Hepatocyte (in vitro differentiated cells): Measurements from ENCODE around the gene MYO5A. TPM values are rescaled to one million over a fixed set of nuclear protein-coding genes. Genes with fewer than 3 reads are reported as not detected.

Experiments used
- DNase-seq: peaks from one replicate; pipeline ENCODE4 v3.0.0-alpha.2; 2016; ENCODE audit warnings: low spot score
- H2AFZ ChIP-seq: fragments of 200-600 bp; sonication (generic); 2 replicates; pipeline ENCODE4 v1.6.0; 2016; ENCODE audit warnings: antibody characterized with exemption, mild to moderate bottlenecking
- H3K27ac ChIP-seq: fragments of 200-600 bp; sonication (generic); 2 replicates; pipeline ENCODE4 v1.5.1; 2016; ENCODE audit warnings: mild to moderate bottlenecking
- H3K27me3 ChIP-seq: fragments of 200-600 bp; sonication (generic); 2 replicates; pipeline ENCODE4 v1.6.1; 2016
- H3K36me3 ChIP-seq: fragments of 200-600 bp; sonication (generic); replicated peaks from 2 replicates; pipeline ENCODE4 v1.5.1; 2016; ENCODE audit warnings: low read depth; ENCODE audit not compliant: insufficient read depth
- H3K4me1 ChIP-seq: fragments of 200-600 bp; sonication (generic); 2 replicates; pipeline ENCODE4 v1.5.1; 2016; ENCODE audit warnings: mild to moderate bottlenecking, moderate library complexity; ENCODE audit not compliant: insufficient read depth
- H3K4me2 ChIP-seq: fragments of 200-600 bp; sonication (generic); 2 replicates; pipeline ENCODE4 v1.6.0; 2016
- H3K4me3 ChIP-seq: fragments of 200-600 bp; sonication (generic); 2 replicates; pipeline ENCODE4 v1.5.1; 2016; ENCODE audit warnings: mild to moderate bottlenecking
- H3K79me2 ChIP-seq: fragments of 200-600 bp; sonication (generic); 2 replicates; pipeline ENCODE4 v1.6.0; 2017; ENCODE audit warnings: mild to moderate bottlenecking
- H3K9me2 ChIP-seq: fragments of 200-600 bp; sonication (generic); replicated peaks from 2 replicates; pipeline ENCODE4 v1.6.0; 2017; ENCODE audit warnings: mild to moderate bottlenecking; ENCODE audit not compliant: insufficient read depth
- H3K9me3 ChIP-seq: fragments of 200-600 bp; sonication (generic); 2 replicates; pipeline ENCODE4 v1.5.1; 2016; ENCODE audit warnings: low read depth, mild to moderate bottlenecking
- H4K20me1 ChIP-seq: fragments of 200-600 bp; sonication (generic); 2 replicates; pipeline ENCODE4 v1.6.0; 2016; ENCODE audit warnings: mild to moderate bottlenecking; ENCODE audit not compliant: insufficient read depth, poor library complexity, severe bottlenecking
- EZH2 ChIP-seq: fragments of 200-600 bp; sonication (generic); IDR thresholded peaks from 2 replicates; pipeline ENCODE4 v1.6.1; 2016; ENCODE audit warnings: antibody characterized with exemption, mild to moderate bottlenecking, borderline replicate concordance
- EZH2phosphoT487 ChIP-seq: fragments of 200-600 bp; sonication (generic); IDR thresholded peaks from one replicate; pipeline ENCODE4 v1.6.1; 2018; ENCODE audit warnings: antibody characterized with exemption, mild to moderate bottlenecking, low read depth, moderate library complexity; ENCODE audit not compliant: unreplicated experiment, severe bottlenecking
- WGBS: methylation state at CpG from one replicate; pipeline ENCODE4 v1.1.6; 2016; ENCODE audit warnings: low lambda C conversion rate; ENCODE audit errors: missing lambda C conversion rate; 5-methylcytosine and 5-hydroxymethylcytosine counted together
- polyA plus RNA-seq: library from polyadenylated mRNA; unstranded; fragments of >200 nt; fragmentation: Nextera tagmentation; extraction: Ambion mirVana; gene quantifications from 2 replicates; pipeline ENCODE4 v1.2.1, GENCODE V29; 2016
- total RNA-seq: library from RNA; depleted of rRNA; stranded (reverse); fragments of >200 nt; gene quantifications from 2 replicates; pipeline ENCODE4 v1.2.3, GENCODE V29; 2014
- TF ChIP-seq, protein P1 (sequence below): fragments of 200-600 bp; sonication (generic); IDR thresholded peaks from 2 replicates; pipeline ENCODE4 v1.5.1; 2016; ENCODE audit warnings: antibody characterized with exemption, mild to moderate bottlenecking; ENCODE audit not compliant: poor library complexity

Gene MYO5A
- total and polyA plus RNA-seq, 2 experiments from 2014 or later, result 3.7 to 14.8 TPM

- 91% methylated on average over 6 of the region's 6 CpGs for WGBS
- Histone ChIP-seq H2AFZ (no peak overlapping the region), H3K4me1 (no peaks in the 10 kb centered on the region), H3K4me2 (no peak overlapping the region), H3K36me3 (no peaks in the 10 kb centered on the region), H3K27me3 (no peaks in the 10 kb centered on the region), H3K9me3 (no peaks in the 10 kb centered on the region), H3K79me2 (no peaks in the 10 kb centered on the region), H4K20me1 (no peaks in the 10 kb centered on the region), H3K9me2 (no peaks in the 10 kb centered on the region), H3K27ac (no peak overlapping the region), H3K4me3 (no peak overlapping the region)
- TF ChIP-seq, protein P1, sequence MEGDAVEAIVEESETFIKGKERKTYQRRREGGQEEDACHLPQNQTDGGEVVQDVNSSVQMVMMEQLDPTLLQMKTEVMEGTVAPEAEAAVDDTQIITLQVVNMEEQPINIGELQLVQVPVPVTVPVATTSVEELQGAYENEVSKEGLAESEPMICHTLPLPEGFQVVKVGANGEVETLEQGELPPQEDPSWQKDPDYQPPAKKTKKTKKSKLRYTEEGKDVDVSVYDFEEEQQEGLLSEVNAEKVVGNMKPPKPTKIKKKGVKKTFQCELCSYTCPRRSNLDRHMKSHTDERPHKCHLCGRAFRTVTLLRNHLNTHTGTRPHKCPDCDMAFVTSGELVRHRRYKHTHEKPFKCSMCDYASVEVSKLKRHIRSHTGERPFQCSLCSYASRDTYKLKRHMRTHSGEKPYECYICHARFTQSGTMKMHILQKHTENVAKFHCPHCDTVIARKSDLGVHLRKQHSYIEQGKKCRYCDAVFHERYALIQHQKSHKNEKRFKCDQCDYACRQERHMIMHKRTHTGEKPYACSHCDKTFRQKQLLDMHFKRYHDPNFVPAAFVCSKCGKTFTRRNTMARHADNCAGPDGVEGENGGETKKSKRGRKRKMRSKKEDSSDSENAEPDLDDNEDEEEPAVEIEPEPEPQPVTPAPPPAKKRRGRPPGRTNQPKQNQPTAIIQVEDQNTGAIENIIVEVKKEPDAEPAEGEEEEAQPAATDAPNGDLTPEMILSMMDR, result no peak
- TF ChIP-seq EZH2phosphoT487, result no peak
- no peak for TF ChIP-seq EZH2
- DNase-seq, result no peak
Measured at GRCh38 chr15:52309154-52309548, 219.5 kb downstream of the MYO5A start.

GRCh38 chr15:52308446-52309153 is 220.1 kb downstream of the MYO5A start:
- no peaks in the 10 kb centered on the region for H3K36me3 ChIP-seq
- no peaks in the 10 kb centered on the region for H3K9me2 ChIP-seq
- H3K27ac ChIP-seq, result no peak overlapping the region
- no peaks in the 10 kb centered on the region for H3K9me3 ChIP-seq
- H3K4me3 ChIP-seq, result no peak overlapping the region
- H3K79me2 ChIP-seq, result no peaks in the 10 kb centered on the region
- H3K4me2 ChIP-seq, result no peak overlapping the region
- TF ChIP-seq, protein P1, result no peak
- TF ChIP-seq EZH2phosphoT487 (no peak), EZH2 (no peak)
- H4K20me1 ChIP-seq, result no peaks in the 10 kb centered on the region
- no peaks in the 10 kb centered on the region for H3K27me3 ChIP-seq
- H3K4me1 ChIP-seq, result no peaks in the 10 kb centered on the region
- 91% methylated on average over 8 of the region's 8 CpGs for WGBS
- no peak overlapping the region for H2AFZ ChIP-seq
- DNase-seq, result no peak

DNA sequence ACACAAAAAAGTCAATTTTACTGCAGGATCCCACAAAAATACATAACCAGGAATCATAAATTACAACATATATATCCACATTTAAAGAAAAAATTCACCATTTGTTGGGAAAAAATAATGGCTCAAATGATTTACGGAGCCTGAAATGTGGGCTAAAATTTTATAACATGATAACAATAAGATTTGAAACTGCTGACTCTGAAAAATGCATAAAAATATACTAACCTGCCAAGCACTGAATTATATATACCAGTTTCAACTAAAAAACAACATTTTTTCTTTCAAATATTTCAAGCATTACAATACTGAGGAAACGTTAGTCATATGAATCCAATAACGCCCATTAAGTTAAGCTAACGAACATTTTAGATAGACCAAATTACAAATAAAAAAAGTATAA is 220.8 kb downstream of the MYO5A start:
- no peak overlapping the region for H2AFZ ChIP-seq
- no peaks in the 10 kb centered on the region for H3K79me2 ChIP-seq
- TF ChIP-seq EZH2phosphoT487 (no peak), EZH2 (no peak)
- TF ChIP-seq, protein P1, result no peak
- no peaks in the 10 kb centered on the region for H4K20me1 ChIP-seq
- H3K36me3 ChIP-seq, result no peaks in the 10 kb centered on the region
- no peaks in the 10 kb centered on the region for H3K27me3 ChIP-seq
- no peaks in the 10 kb centered on the region for H3K4me1 ChIP-seq
- no peaks in the 10 kb centered on the region for H3K9me2 ChIP-seq
- H3K27ac ChIP-seq, result no peak overlapping the region
- H3K4me2 ChIP-seq, result no peak overlapping the region
- DNase-seq, result no peak
- no peak overlapping the region for H3K4me3 ChIP-seq
- 95% methylated on average over 4 of the region's 4 CpGs for WGBS
- no peaks in the 10 kb centered on the region for H3K9me3 ChIP-seq

GRCh38 chr15:52306270-52306669 is 222.4 kb downstream of the MYO5A start:
- Histone ChIP-seq H2AFZ (no peak overlapping the region), H4K20me1 (no peaks in the 10 kb centered on the region), H3K9me3 (no peaks in the 10 kb centered on the region), H3K4me3 (no peak overlapping the region), H3K79me2 (no peaks in the 10 kb centered on the region), H3K9me2 (no peaks in the 10 kb centered on the region), H3K36me3 (no peaks in the 10 kb centered on the region), H3K4me1 (no peaks in the 10 kb centered on the region), H3K27ac (no peak overlapping the region), H3K4me2 (no peak overlapping the region), H3K27me3 (no peaks in the 10 kb centered on the region)
- WGBS, result 100% methylated on average over 1 of the region's 1 CpG
- TF ChIP-seq, protein P1, result no peak
- TF ChIP-seq EZH2phosphoT487 (no peak), EZH2 (no peak)
- DNase-seq, result no peak
